Smooth muscle cell (in vitro differentiated cells): ENCODE measurements around the gene BICD1. TPM values are rescaled to one million over a fixed set of nuclear protein-coding genes. Genes with fewer than 3 reads are reported as not detected.

Experiments
- DNase-seq: peaks from one replicate; lab custom pipeline; 2025; ENCODE audit not compliant: unreplicated experiment; lab: John Stamatoyannopoulos, UW
- H2AFZ ChIP-seq: fragments of 200-600 bp; sonication (generic); 2 replicates; pipeline ENCODE4 v1.6.0; 2016; ENCODE audit warnings: antibody characterized with exemption, low read depth, mild to moderate bottlenecking
- H3F3A ChIP-seq: fragments of 200-600 bp; sonication (generic); 2 replicates; pipeline ENCODE4 v1.6.0; 2017; ENCODE audit warnings: antibody characterized with exemption, low read depth
- H3K27ac ChIP-seq: fragments of 200-600 bp; sonication (generic); 2 replicates; pipeline ENCODE4 v1.5.1; 2016; ENCODE audit warnings: low read depth, mild to moderate bottlenecking
- H3K27me3 ChIP-seq: fragments of 200-600 bp; sonication (generic); 2 replicates; pipeline ENCODE4 v1.6.1; 2016; ENCODE audit warnings: low read depth, mild to moderate bottlenecking
- H3K36me3 ChIP-seq: fragments of 200-600 bp; sonication (generic); 2 replicates; pipeline ENCODE4 v1.5.1; 2016; ENCODE audit warnings: low read depth
- H3K4me1 ChIP-seq: fragments of 200-600 bp; sonication (generic); 2 replicates; pipeline ENCODE4 v1.5.1; 2016; ENCODE audit warnings: low read depth
- H3K4me2 ChIP-seq: fragments of 200-600 bp; sonication (generic); 2 replicates; pipeline ENCODE4 v1.6.0; 2016; ENCODE audit warnings: mild to moderate bottlenecking
- H3K4me3 ChIP-seq: fragments of 200-600 bp; sonication (generic); 2 replicates; pipeline ENCODE4 v1.5.1; 2016; ENCODE audit warnings: mild to moderate bottlenecking
- H3K79me2 ChIP-seq: fragments of 200-600 bp; sonication (generic); 2 replicates; pipeline ENCODE4 v1.6.0; 2016; ENCODE audit warnings: low read depth, mild to moderate bottlenecking
- H3K9ac ChIP-seq: fragments of 200-600 bp; sonication (generic); 2 replicates; pipeline ENCODE4 v1.6.0; 2016; ENCODE audit warnings: low read depth
- H3K9me3 ChIP-seq: fragments of 200-600 bp; sonication (generic); replicated peaks from 2 replicates; pipeline ENCODE4 v1.5.1; 2016; ENCODE audit warnings: low read depth
- H4K20me1 ChIP-seq: fragments of 200-600 bp; sonication (generic); 2 replicates; pipeline ENCODE4 v1.6.0; 2016; ENCODE audit warnings: low read depth
- CTCF ChIP-seq: fragments of 200-600 bp; sonication (generic); IDR thresholded peaks from 2 replicates; pipeline ENCODE4 v1.5.1; 2017; ENCODE audit warnings: borderline replicate concordance, mild to moderate bottlenecking, antibody characterized with exemption; ENCODE audit not compliant: insufficient read depth, poor library complexity, severe bottlenecking
- WGBS: methylation state at CpG from one replicate; pipeline ENCODE4 v1.1.7; 2016; ENCODE audit warnings: low lambda C conversion rate; 5-methylcytosine and 5-hydroxymethylcytosine counted together
- polyA plus RNA-seq: library from polyadenylated mRNA; unstranded; fragments of >200 nt; fragmentation: Nextera tagmentation; extraction: Ambion mirVana; gene quantifications from 2 replicates; pipeline ENCODE4 v1.2.1, GENCODE V29; 2016
- total RNA-seq: library from RNA; depleted of rRNA; stranded (reverse); fragments of >200 nt; gene quantifications from 2 replicates; pipeline ENCODE4 v1.2.3, GENCODE V29; 2014

BICD1 gene
- total and polyA plus RNA-seq, 2 experiments from 2014 or later: 6.5 to 11.5 TPM

- H3K4me3 ChIP-seq: no peak overlapping the region
- H2AFZ ChIP-seq: no peak overlapping the region
- 91% methylated on average over 3 of the region's 3 CpGs for WGBS
- no peaks in the 10 kb centered on the region for H3K27me3 ChIP-seq
- H3K79me2 ChIP-seq: no peaks in the 10 kb centered on the region
- no peak overlapping the region for H3K9ac ChIP-seq
- no peak for TF ChIP-seq CTCF
- DNase-seq: no peak
- H4K20me1 ChIP-seq: no peaks in the 10 kb centered on the region
- H3K9me3 ChIP-seq: no peaks in the 10 kb centered on the region
- H3K36me3 ChIP-seq: no peaks in the 10 kb centered on the region
- no peak overlapping the region for H3K27ac ChIP-seq
- H3K4me2 ChIP-seq: no peak overlapping the region
- H3K4me1 ChIP-seq: peaks cover 28% of the 10 kb centered on the region
- no peaks in the 10 kb centered on the region for H3F3A ChIP-seq
Observed at GRCh38 chr12:32253154-32253790, 146.6 kb downstream of the BICD1 start.

GRCh38 chr12:32254260-32254956 is 147.8 kb downstream of the BICD1 start:
- no peaks in the 10 kb centered on the region for H3K36me3 ChIP-seq
- H4K20me1 ChIP-seq: no peaks in the 10 kb centered on the region
- WGBS: 93% methylated on average over 6 of the region's 6 CpGs
- H3K4me1 ChIP-seq: peaks cover 17% of the 10 kb centered on the region
- TF ChIP-seq CTCF: no peak
- no peak overlapping the region for H3K4me3 ChIP-seq
- no peak overlapping the region for H3K4me2 ChIP-seq
- H2AFZ ChIP-seq: no peak overlapping the region
- H3K27me3 ChIP-seq: no peaks in the 10 kb centered on the region
- no peak overlapping the region for H3K27ac ChIP-seq
- no peaks in the 10 kb centered on the region for H3F3A ChIP-seq
- H3K9me3 ChIP-seq: no peaks in the 10 kb centered on the region
- no peak for DNase-seq
- no peaks in the 10 kb centered on the region for H3K79me2 ChIP-seq
- no peak overlapping the region for H3K9ac ChIP-seq

- H3K4me1 ChIP-seq: peaks cover 8% of the 10 kb centered on the region
- no peak for TF ChIP-seq CTCF
- no peaks in the 10 kb centered on the region for H3K9me3 ChIP-seq
- WGBS: 94% methylated on average over 4 of the region's 4 CpGs
- no peak overlapping the region for H3K4me3 ChIP-seq
- no peaks in the 10 kb centered on the region for H3F3A ChIP-seq
- no peaks in the 10 kb centered on the region for H3K79me2 ChIP-seq
- no peak overlapping the region for H3K4me2 ChIP-seq
- no peaks in the 10 kb centered on the region for H4K20me1 ChIP-seq
- H3K9ac ChIP-seq: no peak overlapping the region
- H2AFZ ChIP-seq: no peak overlapping the region
- no peaks in the 10 kb centered on the region for H3K27me3 ChIP-seq
- no peaks in the 10 kb centered on the region for H3K36me3 ChIP-seq
- DNase-seq: no peak
- H3K27ac ChIP-seq: no peak overlapping the region
Observed at GRCh38 chr12:32255588-32255987, 148.9 kb downstream of the BICD1 start.
